GM18499 (cell line): ENCODE results near the gene TCF7L1.
"Not testable (repeated sequence)": the region's sequence is repeated elsewhere in the genome, so short reads cannot be mapped to it uniquely, and the experiment has no call there.

Experiments
- ATAC-seq: cut with Tn5 transposase; IDR thresholded peaks from one replicate; pipeline ENCODE4 v1.9.1; 2021; ENCODE audit warnings: moderate number of reproducible peaks; ENCODE audit not compliant: insufficient read depth, unreplicated experiment

TCF7L1 gene

GRCh38 chr2:85132834-85133637 lies at the start of gene TCF7L1:
TSS of gene TCF7L1 (plus strand) at chr2:85133392. CDS start at chr2:85133685, 293 bp downstream.
- ATAC-seq, result no peak

- no peak for ATAC-seq
These were observed 47.6 kb upstream of the TCF7L1 start for GRCh38 chr2:85085563-85085962.

- ATAC-seq, result no peak
These were observed 45.7 kb upstream of the TCF7L1 start for GRCh38 chr2:85087541-85087940.

- ATAC-seq, result no peak
These were observed 44.3 kb upstream of the TCF7L1 start for GRCh38 chr2:85088921-85089320.

- no peak for ATAC-seq
These were observed 43.6 kb upstream of the TCF7L1 start for GRCh38 chr2:85089585-85089984.

- ATAC-seq, result no peak
These were observed 41.4 kb upstream of the TCF7L1 start for GRCh38 chr2:85091838-85092237.

GRCh38 chr2:85095094-85095493 lies 38.1 kb upstream of the TCF7L1 start:
- ATAC-seq, result no peak

- ATAC-seq, result no peak
These were observed 36.6 kb upstream of the TCF7L1 start for GRCh38 chr2:85096616-85097015.

GRCh38 chr2:85104228-85104627 lies 29.0 kb upstream of the TCF7L1 start:
- no peak for ATAC-seq

GRCh38 chr2:85106489-85107180 lies 26.6 kb upstream of the TCF7L1 start:
- no peak for ATAC-seq

- ATAC-seq, result no peak
These were observed 22.1 kb upstream of the TCF7L1 start for GRCh38 chr2:85110991-85111560.

- no peak for ATAC-seq
These were observed 21.3 kb upstream of the TCF7L1 start for GRCh38 chr2:85111819-85112281.

- ATAC-seq, result no peak
These were observed 20.1 kb upstream of the TCF7L1 start for GRCh38 chr2:85112906-85113625.

GRCh38 chr2:85114586-85115330 lies 18.4 kb upstream of the TCF7L1 start:
- ATAC-seq, result no peak

- ATAC-seq, result no peak
These were observed 17.0 kb upstream of the TCF7L1 start for GRCh38 chr2:85116207-85116606.

- ATAC-seq, result no peak
These were observed 13.3 kb upstream of the TCF7L1 start for GRCh38 chr2:85119900-85120299.

- ATAC-seq, result no peak
These were observed 12.8 kb upstream of the TCF7L1 start for GRCh38 chr2:85120363-85120762.

- not testable (repeated sequence) for ATAC-seq
These were observed 6.7 kb upstream of the TCF7L1 start for GRCh38 chr2:85126462-85126861.

- no peak for ATAC-seq
These were observed 3.3 kb upstream of the TCF7L1 start for GRCh38 chr2:85129861-85130260.

- ATAC-seq, result no peak
These were observed 2.8 kb upstream of the TCF7L1 start for GRCh38 chr2:85130407-85130806.
